Fibroblast of skin of right biceps (primary cell): ENCODE data around the gene RACGAP1.

ENCODE experiments used
- DNase-seq: peaks from one replicate; pipeline ENCODE4 v3.0.0-alpha.2; 2013

The RACGAP1 gene

DNA sequence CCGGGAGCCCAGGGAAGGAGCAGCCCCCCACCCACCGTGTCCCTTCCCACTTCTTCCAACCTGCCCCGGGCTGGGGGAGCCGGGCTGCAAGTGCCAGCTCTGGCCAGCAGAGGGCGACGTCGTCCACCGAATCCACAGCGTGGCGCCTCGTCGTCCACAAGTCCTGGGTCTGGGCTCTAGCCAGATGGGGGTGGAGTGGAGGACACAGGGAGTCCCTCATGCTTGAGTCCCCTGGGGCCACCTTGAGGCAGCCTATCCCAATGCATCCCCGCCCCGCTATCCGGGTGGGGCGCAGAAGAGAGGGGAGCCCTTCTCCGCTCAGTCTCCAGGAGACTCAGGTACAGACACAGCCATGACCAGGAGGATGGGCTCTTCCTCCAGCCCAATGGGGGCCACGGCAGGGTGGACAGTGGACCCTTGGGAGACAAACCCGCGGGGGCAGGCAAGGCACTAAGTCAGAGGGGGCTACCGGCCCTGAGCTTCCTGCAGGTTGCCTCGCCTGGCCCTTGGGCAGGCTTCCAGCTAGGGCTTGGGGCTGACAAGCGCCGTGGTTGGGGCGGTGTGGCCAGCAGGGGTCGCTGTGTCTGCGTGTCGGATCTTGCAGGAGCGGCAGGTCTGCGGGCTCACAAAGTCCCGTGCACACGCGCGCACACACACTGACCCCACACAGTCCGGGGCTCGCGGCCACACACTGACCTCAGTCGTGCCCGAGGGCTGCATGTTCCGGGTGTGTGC lies 58.1 kb downstream of the RACGAP1 start:
- peak; percentile 81 for DNase-seq

- no peak for DNase-seq
Measured at GRCh38 chr12:49966511-49967041, 58.7 kb downstream of the RACGAP1 start.

DNA sequence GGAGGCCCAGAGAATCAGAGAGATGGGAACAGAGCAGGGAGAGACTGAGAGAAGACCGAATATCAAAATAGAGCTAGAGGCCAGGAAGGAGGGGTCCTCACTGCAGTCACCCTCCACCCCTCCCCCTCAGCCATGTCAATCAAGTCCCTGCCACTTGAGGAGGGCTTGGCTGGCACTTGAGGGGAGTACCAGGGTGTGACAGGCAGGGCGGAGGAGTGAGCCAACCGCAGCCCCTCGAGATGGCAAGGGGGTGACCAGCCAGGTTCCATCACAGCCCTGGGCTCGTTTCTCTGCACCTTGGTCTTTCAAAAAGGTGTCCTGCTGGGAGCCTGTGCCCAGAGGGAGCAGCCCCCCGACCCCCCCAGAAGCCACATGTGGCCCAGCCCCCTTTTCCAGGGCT lies 59.5 kb downstream of the RACGAP1 start:
- DNase-seq: no peak

GRCh38 chr12:49964849-49965624 lies 60.3 kb downstream of the RACGAP1 start:
- DNase-seq: no peak

DNA sequence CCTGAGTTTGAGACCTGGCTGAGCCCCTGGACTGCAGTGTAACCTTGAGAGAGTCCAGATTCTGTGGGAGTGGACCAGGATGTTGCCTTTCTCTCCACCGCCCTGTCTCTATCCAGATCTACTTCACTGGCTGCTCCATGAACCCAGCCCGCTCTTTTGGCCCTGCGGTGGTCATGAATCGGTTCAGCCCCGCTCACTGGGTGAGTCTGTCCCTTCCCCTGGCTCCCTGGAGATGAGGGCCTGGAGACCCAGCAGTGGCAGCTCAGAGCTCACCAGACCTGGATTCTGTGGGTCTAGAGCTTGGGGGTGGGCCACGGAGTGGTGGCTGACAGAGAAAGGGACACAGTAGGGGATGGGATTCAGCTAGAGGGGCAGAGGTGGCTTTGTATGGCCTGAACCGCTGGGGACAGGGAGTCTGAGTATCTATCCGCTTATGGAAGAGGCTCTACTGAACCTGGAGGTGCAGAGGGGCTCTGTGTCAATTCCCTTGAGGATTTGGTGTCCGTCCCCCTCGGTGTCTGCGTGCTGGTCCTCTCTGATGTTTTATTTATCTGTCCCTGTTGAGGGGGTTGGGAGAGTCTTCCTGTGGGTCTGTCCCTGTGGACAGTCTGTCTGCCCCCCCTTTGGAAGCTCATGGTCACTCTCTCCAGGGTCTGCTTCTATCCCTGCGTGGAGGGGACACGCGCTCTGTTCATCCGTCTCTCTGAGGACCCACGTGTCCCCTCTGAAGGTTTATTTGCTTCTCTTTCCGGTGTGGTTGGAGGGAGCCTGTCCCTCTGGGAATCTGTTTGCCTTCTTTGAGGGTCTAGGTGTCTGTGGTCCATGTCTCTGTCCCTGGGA lies 61.1 kb downstream of the RACGAP1 start:
- no peak for DNase-seq

DNA sequence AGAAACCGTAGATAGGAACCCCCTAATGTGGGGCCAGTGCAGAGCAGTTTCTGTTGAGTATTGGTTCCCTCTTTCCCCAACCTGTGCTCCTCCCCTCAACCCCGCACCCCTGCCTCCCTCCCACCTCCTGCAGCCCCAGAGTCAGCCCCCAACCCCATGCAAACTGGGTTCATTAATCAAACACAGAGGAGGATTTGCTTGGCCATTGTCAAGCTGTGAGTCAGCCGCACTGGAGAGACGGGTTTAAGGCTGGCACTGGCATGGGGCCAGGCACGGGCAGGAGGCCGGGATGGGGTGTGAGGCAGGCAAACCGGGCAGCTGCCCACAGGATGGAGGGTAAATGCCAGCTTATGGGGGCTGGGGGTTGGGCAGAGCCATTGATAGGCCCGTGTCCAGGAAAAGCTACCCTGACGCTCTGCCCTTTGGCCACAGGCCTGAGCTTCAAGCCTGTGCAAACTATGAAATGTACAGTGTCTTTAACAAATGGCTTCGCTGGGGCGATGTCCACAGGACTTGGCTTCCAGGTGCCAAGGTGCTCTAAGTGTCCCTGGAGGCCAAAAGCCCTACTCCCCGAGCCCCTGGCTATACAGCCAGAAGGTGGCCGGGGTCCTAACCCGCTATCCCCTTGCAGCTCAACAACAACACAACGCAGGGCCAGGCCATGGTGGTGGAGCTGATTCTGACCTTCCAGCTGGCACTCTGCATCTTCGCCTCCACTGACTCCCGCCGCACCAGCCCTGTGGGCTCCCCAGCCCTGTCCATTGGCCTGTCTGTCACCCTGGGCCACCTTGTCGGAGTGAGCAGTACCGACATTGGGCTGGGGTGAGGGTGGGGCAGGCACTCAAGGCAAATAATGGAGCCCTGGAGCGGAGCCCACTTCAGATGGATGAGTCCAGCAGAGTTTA lies 62.2 kb downstream of the RACGAP1 start:
- DNase-seq: no peak

GRCh38 chr12:49961993-49962764 lies 63.1 kb downstream of the RACGAP1 start:
- no peak for DNase-seq

DNA sequence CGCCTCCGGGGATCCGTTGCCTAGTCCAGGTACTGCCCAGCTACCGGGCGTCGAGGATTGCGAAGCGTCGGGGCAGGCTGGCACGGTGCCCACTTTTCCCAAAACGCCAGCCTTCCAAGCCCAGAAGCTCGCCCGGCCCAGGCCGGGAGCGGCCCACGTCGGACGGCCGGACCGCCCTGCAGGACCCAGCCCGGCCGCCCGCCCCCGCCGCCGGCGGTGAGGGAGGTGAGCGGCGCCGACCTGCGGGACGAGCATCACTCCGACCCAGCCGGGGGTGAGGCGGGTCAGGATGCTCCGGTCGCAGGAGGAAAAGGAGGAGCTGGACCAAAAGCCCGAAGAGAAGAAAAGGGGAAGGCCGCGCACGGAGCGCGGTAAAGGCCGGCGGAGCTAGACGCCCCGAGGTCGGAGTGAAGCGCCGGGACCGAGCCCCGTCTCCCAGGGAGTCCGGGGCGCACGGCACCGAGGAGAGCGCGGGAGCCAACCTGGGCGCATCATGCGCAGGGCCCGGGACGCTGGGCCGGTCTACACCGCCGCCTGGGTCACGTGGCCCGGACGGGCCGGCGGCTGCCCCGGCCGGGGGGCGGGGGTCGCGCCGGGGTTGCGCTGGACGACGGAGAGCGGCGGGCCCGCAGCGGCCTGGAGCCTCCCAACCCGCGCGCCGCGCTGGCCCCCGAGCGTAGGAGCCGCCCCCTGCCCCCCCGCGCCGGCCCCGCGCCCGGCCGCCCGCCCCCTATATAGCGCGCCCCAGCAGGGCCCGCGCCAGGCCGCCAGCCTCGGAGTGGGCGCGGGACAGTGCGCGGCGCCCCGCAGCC lies 64.0 kb downstream of the RACGAP1 start, which contains the start of gene AQP5:
Gene AQP5, plus strand, starts transcription at position 762 of the 812 bp plus-strand sequence. CDS start 146 bp downstream, outside the sequence.
- no peak for DNase-seq

GRCh38 chr12:49960474-49961110 lies 64.7 kb downstream of the RACGAP1 start:
- no peak for DNase-seq

DNA sequence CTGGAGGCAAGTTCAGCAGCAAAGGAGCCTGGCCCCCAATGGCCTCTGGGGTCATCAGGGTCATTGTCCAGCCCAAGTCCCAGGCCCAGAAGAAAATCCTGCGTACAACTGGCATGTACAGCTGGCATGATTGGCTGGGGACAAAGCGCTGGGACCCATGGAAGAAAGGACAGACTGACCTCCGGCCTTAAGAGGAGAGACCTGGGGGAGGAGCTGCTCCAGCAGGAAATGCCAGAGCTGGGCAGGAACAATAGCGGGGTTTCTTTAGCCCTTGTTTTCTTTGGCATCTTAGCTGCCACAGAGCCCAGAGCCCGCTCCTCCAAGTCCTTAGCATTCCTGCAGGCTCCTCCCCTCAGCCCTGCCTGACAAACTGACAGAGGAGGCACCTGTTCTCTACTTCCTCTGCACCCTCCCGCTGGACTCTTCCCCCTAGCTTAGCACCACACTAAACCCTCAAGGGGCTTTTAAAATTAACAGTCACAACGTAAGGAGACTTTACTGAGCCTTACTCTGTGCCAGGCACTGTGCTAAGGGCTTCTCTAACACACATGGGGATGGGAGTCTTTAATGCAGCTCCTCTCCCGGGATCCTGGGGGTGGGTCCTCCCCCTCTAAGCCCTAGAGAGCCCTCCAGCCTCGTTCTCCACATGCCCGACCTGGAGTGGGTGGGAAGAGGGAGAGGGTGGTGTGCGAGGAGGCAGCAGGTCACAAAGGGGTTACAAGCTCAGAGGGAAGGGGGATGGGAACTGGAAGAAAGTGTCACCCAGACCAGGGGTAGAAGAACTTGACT lies 65.4 kb downstream of the RACGAP1 start:
- DNase-seq: no peak

GRCh38 chr12:49957570-49957967 lies 67.7 kb downstream of the RACGAP1 start:
- no peak for DNase-seq

GRCh38 chr12:49956663-49957569 lies 68.4 kb downstream of the RACGAP1 start:
- DNase-seq: no peak

DNA sequence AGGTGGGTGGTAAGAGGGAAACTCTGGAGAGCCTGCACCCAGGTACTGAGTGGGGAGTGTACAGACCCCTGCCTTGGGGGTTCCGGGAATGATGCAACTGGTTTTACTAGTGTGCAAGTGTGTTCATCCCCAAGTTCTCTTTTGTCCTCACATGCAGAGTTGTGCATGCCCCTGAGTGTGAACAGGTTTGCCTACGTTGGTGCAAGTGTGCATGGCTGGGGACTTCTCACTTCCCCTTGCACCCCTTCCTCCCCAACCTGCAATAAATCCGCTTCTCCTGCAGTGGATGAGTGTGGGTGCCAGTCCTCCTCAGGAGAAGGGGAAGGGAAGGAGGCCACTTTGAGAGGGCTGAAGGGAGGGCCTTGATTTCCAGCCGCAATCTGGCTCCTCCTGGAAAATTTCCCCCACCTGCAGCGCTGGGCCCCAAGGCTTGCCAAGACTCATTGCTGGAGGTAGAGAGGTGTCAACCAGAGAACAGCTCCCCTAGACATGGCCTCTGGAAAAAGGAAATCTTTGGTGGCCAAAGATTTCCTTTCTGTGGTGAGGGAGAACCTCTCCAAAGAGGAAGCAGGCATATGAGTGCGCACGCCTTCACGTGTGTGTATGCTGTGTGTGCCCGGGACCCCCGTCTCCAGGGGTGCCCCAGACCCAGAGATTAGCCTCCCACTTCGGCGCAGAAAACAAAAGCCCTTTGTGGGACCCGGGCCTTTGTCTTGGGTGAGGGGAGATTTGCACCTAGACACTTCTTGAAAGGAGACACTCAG lies 69.2 kb downstream of the RACGAP1 start:
- no peak for DNase-seq

DNA sequence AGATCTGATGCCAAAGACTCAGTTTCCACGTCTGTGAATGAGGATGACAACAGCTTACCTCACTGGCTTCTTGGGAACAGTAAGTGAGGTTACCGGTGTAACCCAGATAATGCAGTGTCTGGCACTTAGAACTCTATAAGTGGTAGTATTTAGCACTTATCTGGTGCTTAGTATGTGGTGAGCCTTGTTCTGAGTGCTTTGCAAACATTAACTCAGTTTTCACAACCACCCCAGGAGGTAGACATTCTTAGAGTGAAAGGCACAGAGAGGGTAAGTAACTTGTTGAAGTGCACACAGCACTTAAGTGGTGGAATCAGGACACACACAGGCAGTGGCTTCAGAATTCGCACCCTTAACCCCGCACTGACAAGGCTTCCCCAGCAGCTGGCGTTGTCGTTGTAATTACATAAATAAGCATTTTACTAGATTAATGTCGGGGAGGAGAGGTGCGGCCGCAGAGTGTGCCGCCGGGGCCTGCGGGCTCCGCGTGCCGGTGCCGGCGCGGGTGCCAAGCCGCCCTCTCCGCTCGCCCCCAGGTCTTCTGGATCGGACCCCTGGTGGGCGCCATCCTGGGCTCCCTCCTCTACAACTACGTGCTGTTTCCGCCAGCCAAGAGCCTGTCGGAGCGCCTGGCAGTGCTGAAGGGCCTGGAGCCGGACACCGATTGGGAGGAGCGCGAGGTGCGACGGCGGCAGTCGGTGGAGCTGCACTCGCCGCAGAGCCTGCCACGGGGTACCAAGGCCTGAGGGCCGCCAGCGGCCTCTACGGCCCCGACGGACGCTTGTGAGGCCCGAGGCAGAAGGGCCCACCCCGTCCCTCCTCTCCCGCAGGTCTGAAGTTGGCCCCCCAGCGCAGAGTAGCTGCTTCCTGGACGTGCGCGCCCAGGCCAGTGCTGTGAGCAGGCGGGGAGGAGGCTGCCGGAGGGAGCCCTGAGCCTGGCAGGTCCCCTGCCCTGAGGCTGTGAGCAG lies 70.1 kb downstream of the RACGAP1 start:
- no peak for DNase-seq

DNA sequence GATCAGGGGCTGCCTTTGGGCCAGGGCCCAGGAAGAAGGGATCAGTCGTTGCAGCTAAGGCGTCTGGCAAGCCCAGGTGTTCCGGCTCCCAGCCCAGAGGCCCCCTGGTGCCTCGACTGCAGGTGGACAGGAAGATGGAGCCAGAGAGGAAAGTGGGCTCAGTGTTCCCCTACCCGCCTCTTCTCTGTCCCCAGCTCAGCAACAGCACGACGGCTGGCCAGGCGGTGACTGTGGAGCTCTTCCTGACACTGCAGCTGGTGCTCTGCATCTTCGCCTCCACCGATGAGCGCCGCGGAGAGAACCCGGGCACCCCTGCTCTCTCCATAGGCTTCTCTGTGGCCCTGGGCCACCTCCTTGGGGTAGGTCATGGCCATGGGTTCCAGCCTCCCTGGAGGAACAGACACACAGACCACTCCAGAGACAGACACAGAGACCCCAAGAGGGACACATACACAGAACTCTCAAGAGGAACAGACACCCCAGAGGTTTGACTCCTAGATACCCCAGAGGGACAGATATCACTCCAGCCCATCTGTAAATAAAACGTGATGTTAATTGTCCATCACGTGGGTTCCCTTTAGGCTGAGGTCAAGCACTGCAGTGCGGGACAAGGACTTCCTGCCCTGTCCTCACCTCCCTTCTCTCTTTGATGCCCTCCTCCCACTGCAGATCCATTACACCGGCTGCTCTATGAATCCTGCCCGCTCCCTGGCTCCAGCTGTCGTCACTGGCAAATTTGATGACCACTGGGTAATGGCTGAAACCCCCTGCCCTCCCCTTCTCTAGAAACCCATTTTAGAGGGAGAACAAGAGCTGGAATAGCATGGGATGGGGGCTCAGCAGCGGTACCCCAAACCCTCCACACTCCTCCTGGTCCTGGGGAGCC lies 71.1 kb downstream of the RACGAP1 start:
- DNase-seq: no peak
